GM21447 (cell line): ENCODE results near the gene UNC5C.

ENCODE experiments used
- ATAC-seq: cut with Tn5 transposase; IDR thresholded peaks from one replicate; pipeline ENCODE4 v1.9.1; 2021; ENCODE audit not compliant: unreplicated experiment

Gene UNC5C

GRCh38 chr4:95548738-95549245, at the start of gene UNC5C:
Gene UNC5C (minus strand): TSS chr4:95548973.
- ATAC-seq = no peak

- no peak for ATAC-seq
Measured at GRCh38 chr4:95596676-95597075, 47.9 kb upstream of the UNC5C start.

GRCh38 chr4:95594629-95595028, 45.9 kb upstream of the UNC5C start:
- no peak for ATAC-seq

- no peak for ATAC-seq
Measured at GRCh38 chr4:95594013-95594412, 45.2 kb upstream of the UNC5C start.

GRCh38 chr4:95591278-95591677, 42.5 kb upstream of the UNC5C start:
- no peak for ATAC-seq

- no peak for ATAC-seq
Measured at GRCh38 chr4:95590615-95591014, 41.8 kb upstream of the UNC5C start.

GRCh38 chr4:95585016-95585695, 36.4 kb upstream of the UNC5C start:
- ATAC-seq = no peak

- no peak for ATAC-seq
Measured at GRCh38 chr4:95580226-95580625, 31.5 kb upstream of the UNC5C start.

- no peak for ATAC-seq
Measured at GRCh38 chr4:95572304-95572991, 23.7 kb upstream of the UNC5C start.

- ATAC-seq = no peak
Measured at GRCh38 chr4:95571577-95571976, 22.8 kb upstream of the UNC5C start.

GRCh38 chr4:95563638-95564337, 15.0 kb upstream of the UNC5C start:
- no peak for ATAC-seq

GRCh38 chr4:95560774-95561173, 12.0 kb upstream of the UNC5C start:
- no peak for ATAC-seq

GRCh38 chr4:95556207-95556859, 7.6 kb upstream of the UNC5C start:
- no peak for ATAC-seq

- no peak for ATAC-seq
Measured at GRCh38 chr4:95552942-95553550, 4.3 kb upstream of the UNC5C start.

GRCh38 chr4:95551653-95552052, 2.9 kb upstream of the UNC5C start:
- no peak for ATAC-seq

GRCh38 chr4:95550115-95550987, 1.6 kb upstream of the UNC5C start:
- ATAC-seq = no peak

- peak; percentile 93 for ATAC-seq
Measured at GRCh38 chr4:95549246-95550114, 707 bp upstream of the UNC5C start.

GRCh38 chr4:95547715-95548471, 880 bp downstream of the UNC5C start:
- ATAC-seq = no peak
